Measurements from ENCODE around the gene OCRL.
"Not testable (repeated sequence)": the region's sequence is repeated elsewhere in the genome, so short reads cannot be mapped to it uniquely, and the experiment has no call there.

The OCRL gene

GRCh38 chrX:129534816-129535578, 5.1 kb upstream of the OCRL start:
- DNase-seq (ENCODE audit: low read depth in 3 of 3), result no peak

GRCh38 chrX:129540722-129541184, 694 bp downstream of the OCRL start:
- no peak for DNase-seq (ENCODE audit: low read depth in 3 of 3)

- DNase-seq (ENCODE audit: low read depth in 3 of 3), result no peak
Observed at GRCh38 chrX:129544780-129545179, 4.7 kb downstream of the OCRL start.

- no peak for DNase-seq (ENCODE audit: low read depth in 3 of 3)
Observed at GRCh38 chrX:129545408-129545807, 5.3 kb downstream of the OCRL start.

- DNase-seq (ENCODE audit: low read depth in 3 of 3), result no peak
Observed at GRCh38 chrX:129549124-129549523, 9.1 kb downstream of the OCRL start.

GRCh38 chrX:129553619-129554288, 13.7 kb downstream of the OCRL start:
- DNase-seq (ENCODE audit: low read depth in 3 of 3), result no peak

GRCh38 chrX:129554816-129555215, 14.8 kb downstream of the OCRL start:
- not testable (repeated sequence) for DNase-seq (ENCODE audit: low read depth in 3 of 3)

- no peak for DNase-seq (ENCODE audit: low read depth in 3 of 3)
Observed at GRCh38 chrX:129556806-129557315, 16.8 kb downstream of the OCRL start.

- no peak for DNase-seq (ENCODE audit: low read depth in 3 of 3)
Observed at GRCh38 chrX:129557844-129558480, 17.9 kb downstream of the OCRL start.

GRCh38 chrX:129559783-129560182, 19.7 kb downstream of the OCRL start:
- DNase-seq (ENCODE audit: low read depth in 3 of 3), result no peak

GRCh38 chrX:129561453-129561852, 21.4 kb downstream of the OCRL start:
- no peak for DNase-seq (ENCODE audit: low read depth in 3 of 3)

- DNase-seq (ENCODE audit: low read depth in 3 of 3), result not testable (repeated sequence)
Observed at GRCh38 chrX:129564345-129564744, 24.3 kb downstream of the OCRL start.

GRCh38 chrX:129565046-129565650, 25.1 kb downstream of the OCRL start:
- no peak for DNase-seq (ENCODE audit: low read depth in 3 of 3)

- DNase-seq (ENCODE audit: low read depth in 3 of 3), result no peak
Observed at GRCh38 chrX:129566073-129566472, 26.0 kb downstream of the OCRL start.

GRCh38 chrX:129568349-129568748, 28.3 kb downstream of the OCRL start:
- DNase-seq (ENCODE audit: low read depth in 3 of 3), result no peak

GRCh38 chrX:129572422-129572821, 32.4 kb downstream of the OCRL start:
- DNase-seq (ENCODE audit: low read depth in 3 of 3), result no peak

GRCh38 chrX:129573652-129574051, 33.6 kb downstream of the OCRL start:
- not testable (repeated sequence) for DNase-seq (ENCODE audit: low read depth in 3 of 3)

GRCh38 chrX:129574214-129574613, 34.2 kb downstream of the OCRL start:
- DNase-seq (ENCODE audit: low read depth in 3 of 3), result no peak

- DNase-seq (ENCODE audit: low read depth in 3 of 3), result no peak
Observed at GRCh38 chrX:129576539-129576938, 36.5 kb downstream of the OCRL start.

GRCh38 chrX:129577473-129577872, 37.4 kb downstream of the OCRL start:
- no peak for DNase-seq (ENCODE audit: low read depth in 3 of 3)

- DNase-seq (ENCODE audit: low read depth in 3 of 3), result no peak
Observed at GRCh38 chrX:129577877-129578276, 37.8 kb downstream of the OCRL start.

- DNase-seq (ENCODE audit: low read depth in 3 of 3), result no peak
Observed at GRCh38 chrX:129581904-129582303, 41.8 kb downstream of the OCRL start.

Measured in stimulated activated CD4-positive, alpha-beta T cell treated with anti-CD3 and anti-CD28 coated beads, TNF-alpha, amount 100 ng/mL, for 48 hours (primary cell).